Measurements from ENCODE around the gene CSNK2A2. TPM values are rescaled to one million over a fixed set of nuclear protein-coding genes. Genes with fewer than 3 reads are reported as not detected.
A peak's percentile ranks its signal among the peaks of the same experiment; 100 is the strongest.

The CSNK2A2 gene
- total RNA-seq, 1 donor from 2014 or later = 72.1 TPM

- Histone ChIP-seq H3K36me3 (no peaks in the 10 kb centered on the region), H3K27ac (peak overlapping the region; percentile 68), H3K4me3 (peak overlapping the region; percentile 76), H3K9me3 (no peaks in the 10 kb centered on the region), H3K4me1 (peaks cover 41% of the 10 kb centered on the region), H3K27me3 (ENCODE audit: low read depth) (no peaks in the 10 kb centered on the region)
- intact Hi-C loops (cut with DNase I) = loop anchor here (10.0 kb wide), 1 partner anchor 103 kb away; the partner anchor contains the start of gene MMP15
- ATAC-seq (no peak), DNase-seq (no peak)
- no peak for TF ChIP-seq CTCF (IDR thresholded peaks at IDR 0.05)
These were observed 70.3 kb downstream of the CSNK2A2 start for GRCh38 chr16:58127634-58128033.

GRCh38 chr16:58127033-58127556, 70.8 kb downstream of the CSNK2A2 start:
- no peaks in the 10 kb centered on the region for H3K36me3 ChIP-seq
- DNase-seq (no peak), ATAC-seq (peak in 1 of 2 donors; percentile 35)
- H3K27ac ChIP-seq = peak overlapping the region; percentile 68
- H3K4me3 ChIP-seq = peak overlapping the region; percentile 76
- peak; percentile 24 for TF ChIP-seq CTCF (IDR thresholded peaks at IDR 0.05)
- H3K4me1 ChIP-seq = peaks cover 41% of the 10 kb centered on the region
- intact Hi-C loops (cut with DNase I) = loop anchor here (10.0 kb wide), 1 partner anchor 102 kb away; the partner anchor contains the start of gene MMP15
- H3K9me3 ChIP-seq = no peaks in the 10 kb centered on the region
- H3K27me3 ChIP-seq (ENCODE audit: low read depth) = no peaks in the 10 kb centered on the region

DNA sequence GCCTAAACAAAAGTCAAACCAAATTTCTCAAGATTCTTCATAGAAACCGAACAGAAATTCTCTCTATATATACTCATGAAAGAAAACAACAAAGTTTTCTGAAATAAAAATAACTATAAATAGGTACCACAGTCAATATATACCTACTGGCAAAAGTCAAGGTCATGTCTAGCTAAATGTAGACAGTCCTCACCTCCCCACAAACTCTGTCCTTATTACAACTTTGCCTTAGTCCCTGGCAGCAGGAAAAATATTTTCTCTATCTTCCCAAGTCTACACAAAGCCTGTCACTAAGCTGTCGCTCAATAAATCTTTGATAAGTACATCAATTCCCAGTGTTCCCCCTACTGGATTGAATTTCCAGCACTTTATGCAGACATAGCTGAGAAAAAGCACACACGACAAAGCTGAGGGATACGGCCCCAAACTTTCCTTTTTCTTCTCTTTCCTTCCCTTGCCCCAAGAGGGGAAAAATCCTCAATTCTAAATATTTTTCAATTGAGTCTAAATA, 71.4 kb downstream of the CSNK2A2 start:
- Histone ChIP-seq H3K27me3 (ENCODE audit: low read depth) (no peaks in the 10 kb centered on the region), H3K4me1 (peaks cover 46% of the 10 kb centered on the region), H3K9me3 (no peaks in the 10 kb centered on the region), H3K36me3 (no peaks in the 10 kb centered on the region), H3K4me3 (no peak overlapping the region), H3K27ac (peak overlapping the region; percentile 68)
- intact Hi-C loops (cut with DNase I) = loop anchor here (10.0 kb wide), 1 partner anchor 102 kb away; the partner anchor contains the start of gene MMP15
- ATAC-seq (no peak), DNase-seq (no peak)
- no peak for TF ChIP-seq CTCF (IDR thresholded peaks at IDR 0.05)

- Histone ChIP-seq H3K9me3 (no peaks in the 10 kb centered on the region), H3K4me1 (peaks cover 52% of the 10 kb centered on the region), H3K36me3 (no peaks in the 10 kb centered on the region), H3K27me3 (ENCODE audit: low read depth) (no peaks in the 10 kb centered on the region), H3K4me3 (no peak overlapping the region), H3K27ac (peak overlapping the region; percentile 68)
- DNase-seq = no peak
- TF ChIP-seq CTCF (IDR thresholded peaks at IDR 0.05) = no peak
- intact Hi-C loops (cut with DNase I) = loop anchor here (10.0 kb wide), 1 partner anchor 101 kb away; the partner anchor contains the start of gene MMP15
- no peak for ATAC-seq
These were observed 72.0 kb downstream of the CSNK2A2 start for GRCh38 chr16:58125781-58126335.

DNA sequence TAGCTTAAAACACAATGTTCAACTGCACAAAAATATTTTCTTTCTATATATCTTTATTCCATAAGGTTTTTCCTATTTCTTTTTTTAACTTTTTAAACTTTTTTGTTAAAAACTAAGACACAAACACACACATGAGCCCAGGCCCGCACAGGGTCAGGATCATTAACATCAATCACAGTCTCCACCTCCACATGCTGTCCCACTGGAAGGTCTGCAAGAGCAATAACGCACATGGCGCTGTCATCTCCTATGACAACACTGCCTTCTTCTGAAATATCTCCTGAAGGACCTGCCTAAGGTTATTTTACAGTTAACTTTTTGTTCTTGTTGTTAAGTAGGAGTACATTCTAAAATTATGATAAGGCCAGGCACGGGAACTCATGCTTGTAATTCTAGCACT, 72.9 kb downstream of the CSNK2A2 start:
- no peak for TF ChIP-seq CTCF (IDR thresholded peaks at IDR 0.05)
- ATAC-seq = no peak
- Histone ChIP-seq H3K9me3 (no peaks in the 10 kb centered on the region), H3K4me1 (peaks cover 60% of the 10 kb centered on the region), H3K27ac (no peak overlapping the region), H3K4me3 (no peak overlapping the region), H3K27me3 (ENCODE audit: low read depth) (no peaks in the 10 kb centered on the region), H3K36me3 (no peaks in the 10 kb centered on the region)
- intact Hi-C loops (cut with DNase I) = loop anchor here (10.0 kb wide), 1 partner anchor 100 kb away; the partner anchor contains the start of gene MMP15
- DNase-seq = no peak
